HepG2 (cell line): ENCODE results near the gene ATP8A2. TPM values are rescaled to one million over a fixed set of nuclear protein-coding genes. Genes with fewer than 3 reads are reported as not detected.

ENCODE experiments used
- ATAC-seq: fragments of 200-7000 bp; cut with Tn5 transposase; 3 replicates; pipeline ENCODE4 v1.9.1; 2020; ENCODE audit warnings: mild to moderate bottlenecking, moderate library complexity
- BruUV-seq: library from RNA; stranded (reverse); fragments of 400-500 nt; replicated peaks from 2 replicates; lab custom pipeline; 2021; lab: Mats Ljungman, UMichigan
- CTCF ChIA-PET: fragments of 300-600 bp; formaldehyde crosslinking; extraction: SDS; loops from one replicate; lab custom pipeline; 2021; ENCODE audit warnings: low total read pairs, inconsistent platforms, low intra/inter-chr PET ratio; lab: Yijun Ruan, JAX
- POLR2A ChIA-PET: fragments of 350-600 bp; sonication (Branson Sonifier 250); formaldehyde crosslinking; loops from one replicate; lab custom pipeline; 2020; ENCODE audit warnings: antibody characterized with exemption, inconsistent platforms; lab: Yijun Ruan, JAX
- DNase-seq: peaks from one replicate; pipeline ENCODE4 v3.0.0-alpha.2; 2015; ENCODE audit warnings: low spot score
- FAIRE-seq: peaks from 3 replicates; lab custom pipeline; 2011; peaks lifted over from hg19 to GRCh38; lab: Jason Lieb, UNC
- H2AFZ ChIP-seq: one replicate; pipeline ENCODE4 v1.6.1; 2011; ENCODE audit warnings: low read length, inconsistent platforms
- H3K27ac ChIP-seq: fragments of 300-600 bp; 3 replicates; pipeline ENCODE4 v1.8.0; 2011; ENCODE audit warnings: mixed run types, mild to moderate bottlenecking, mixed read lengths, low read length, inconsistent platforms; ENCODE audit not compliant: insufficient read depth; ENCODE audit errors: extremely low read length
- H3K27me3 ChIP-seq, 2 experiments: fragments of 200-600 bp in 1 of 2; 2 replicates in 1 of 2; 3 replicates in 1 of 2; pipeline versions ENCODE4 v1.6.0 to v1.8.0; 2011; ENCODE audit warnings: low read length in 2 of 2, mild to moderate bottlenecking in 2 of 2, moderate library complexity in 2 of 2, inconsistent platforms in 1 of 2; ENCODE audit not compliant: insufficient read depth in 2 of 2, control insufficient read depth in 1 of 2
- H3K36me3 ChIP-seq, 2 experiments: fragments of 200-600 bp in 1 of 2; replicated peaks in 1 of 2; 2 replicates in 1 of 2; 3 replicates in 1 of 2; pipeline versions ENCODE4 v1.5.1 to v1.8.0; 2011; ENCODE audit warnings: low read length in 2 of 2, inconsistent platforms in 1 of 2; ENCODE audit not compliant: insufficient read depth in 2 of 2, control insufficient read depth in 1 of 2
- H3K4me1 ChIP-seq: 2 replicates; pipeline ENCODE4 v1.5.1; 2012; ENCODE audit warnings: low read length, inconsistent platforms; ENCODE audit not compliant: insufficient read depth
- H3K4me2 ChIP-seq: 2 replicates; pipeline ENCODE4 v1.6.0; 2011; ENCODE audit warnings: low read depth, low read length, inconsistent platforms
- H3K4me3 ChIP-seq, 3 experiments: fragments of 200-600 bp in 1 of 3; sonication (generic), shearing (Covaris generic) in 1 of 3; replicated peaks in 1 of 3; 2 replicates each; pipeline ENCODE4 v1.5.1; 2011 to 2016; ENCODE audit warnings: low read length in 3 of 3, inconsistent platforms in 2 of 3, low read depth in 2 of 3, mild to moderate bottlenecking in 2 of 3, control low read depth in 1 of 3, mixed read lengths in 1 of 3; ENCODE audit not compliant: insufficient read depth in 1 of 3
- H3K79me2 ChIP-seq: one replicate; pipeline ENCODE4 v1.6.1; 2011; ENCODE audit warnings: low read length, inconsistent platforms; ENCODE audit not compliant: insufficient read depth
- H3K9ac ChIP-seq: 2 replicates; pipeline ENCODE4 v1.6.0; 2011; ENCODE audit warnings: mild to moderate bottlenecking, low read depth, low read length, inconsistent platforms; ENCODE audit not compliant: insufficient read depth
- H3K9me3 ChIP-seq: 2 replicates; pipeline ENCODE4 v1.5.1; 2012; ENCODE audit warnings: mild to moderate bottlenecking, low read length
- H4K20me1 ChIP-seq: 2 replicates; pipeline ENCODE4 v1.6.0; 2011; ENCODE audit warnings: inconsistent platforms, mild to moderate bottlenecking, low read length, moderate library complexity; ENCODE audit not compliant: insufficient read depth
- CREB1 ChIP-seq, 2 experiments: fragments of 450-650 bp in 1 of 2; IDR thresholded peaks; 2 replicates each; pipeline ENCODE4 v1.6.1; 2016 to 2017; ENCODE audit warnings: control low read depth in 1 of 2, mild to moderate bottlenecking in 1 of 2, missing compliant biosample characterization in 1 of 2, missing genetic modification characterization in 1 of 2
- MAFK ChIP-seq, 2 experiments: IDR thresholded peaks in 1 of 2; conservative IDR thresholded peaks in 1 of 2; 2 replicates each; pipeline ENCODE4 v1.6.1; 2011; ENCODE audit warnings: improper control_type of control experiment in 2 of 2, low read length in 2 of 2
- POGK ChIP-seq: sonication (generic); formaldehyde crosslinking; conservative IDR thresholded peaks from 2 replicates; pipeline ENCODE4 v1.8.0; 2022; ENCODE audit warnings: mild to moderate bottlenecking, moderate library complexity, missing genetic modification reagents
- ZNF576 ChIP-seq: sonication (generic); formaldehyde crosslinking; IDR thresholded peaks from 2 replicates; pipeline ENCODE4 v1.4.0; 2020; ENCODE audit warnings: mild to moderate bottlenecking, missing genetic modification reagents
- ZNF772 ChIP-seq: sonication (generic); formaldehyde crosslinking; IDR thresholded peaks from 2 replicates; pipeline ENCODE4 v1.5.0; 2020; ENCODE audit warnings: mild to moderate bottlenecking, missing genetic modification reagents
- WGBS: methylation state at CpG from one replicate; pipeline ENCODE4 v1.1.6; 2017; ENCODE audit warnings: low lambda C conversion rate; 5-methylcytosine and 5-hydroxymethylcytosine counted together
- in situ Hi-C: cut with HindIII; loops from 2 replicates; pipeline ENCODE4 v1.10.0; 2017; ENCODE audit warnings: low pct_unique_long_range_greater_than_20kb; ENCODE audit not compliant: extremely low pct_ligation_motif_present
- intact Hi-C: fragments of 100-400 bp; cut with micrococcal nuclease; formaldehyde crosslinking; loops from one replicate; pipeline ENCODE4 v1.10.0; 2022; ENCODE audit not compliant: unreplicated experiment
- polyA plus RNA-seq, 8 experiments: library from polyadenylated mRNA; depleted of rRNA in 3 of 8; stranded (reverse) in 7 of 8; unstranded in 1 of 8; fragments of >200 nt; fragmentation: Illumina TruSeq in 4 of 8; extraction: Trizol in 4 of 8; gene quantifications; 2 replicates each; pipeline versions ENCODE4 v1.2.1 to v1.2.3, GENCODE V29; 2011 to 2016; ENCODE audit warnings: low read depth in 4 of 8, missing spikeins in 1 of 8, mixed read lengths in 1 of 8; ENCODE audit not compliant: insufficient read depth in 1 of 8
- total RNA-seq, 5 experiments: library from RNA; depleted of rRNA; stranded (reverse); fragments of >200 nt; fragmentation: Illumina TruSeq; extraction: Trizol; gene quantifications; 2 replicates each; pipeline ENCODE4 v1.2.3, GENCODE V29; 2016; ENCODE audit warnings: low read depth in 1 of 5
- TF ChIP-seq, protein P1 (sequence below): sonication (generic); formaldehyde crosslinking; IDR thresholded peaks from 2 replicates; pipeline ENCODE4 v1.8.1; 2022; ENCODE audit warnings: low read depth, mild to moderate bottlenecking, missing genetic modification reagents

The ATP8A2 gene
- total and polyA plus RNA-seq, 2 of the 13 experiments (the other 11 are each of a cell fraction or from before 2014, with no cell fraction given): 0.09 TPM; not detected in 1

GRCh38 chr13:25865391-25865790, 493.6 kb downstream of the ATP8A2 start:
- 11% methylated on average over 2 of the region's 2 CpGs for WGBS
- BruUV-seq: no TSS peak

More at GRCh38 chr13:25865391-25865790, 493.6 kb downstream of the ATP8A2 start:
- Histone ChIP-seq H3K36me3 (no peaks in the 10 kb centered on the region), H2AFZ (no peak overlapping the region), H4K20me1 (no peaks in the 10 kb centered on the region), H3K4me2 (no peak overlapping the region), H3K9ac (no peak overlapping the region), H3K4me3 (no peak overlapping the region), H3K79me2 (no peaks in the 10 kb centered on the region), H3K27me3 (peaks cover 0 to 6% of the 10 kb centered on the region in 2 experiments; a peak in 2 of 5 replicates), H3K4me1 (no peaks in the 10 kb centered on the region), H3K9me3 (no peaks in the 10 kb centered on the region), H3K27ac (no peak overlapping the region)
- ATAC-seq: no peak
- in situ Hi-C loops (no loop called here), intact Hi-C loops (no loop called here)
- no peak for TF ChIP-seq CREB1 (IDR thresholded peaks at IDR 0.05)
- no peak for TF ChIP-seq CREB1 (CRISPR knock-in tag; IDR thresholded peaks at IDR 0.05)
- TF ChIP-seq ZNF576 (CRISPR knock-in tag): no peak
- TF ChIP-seq, protein P1, sequence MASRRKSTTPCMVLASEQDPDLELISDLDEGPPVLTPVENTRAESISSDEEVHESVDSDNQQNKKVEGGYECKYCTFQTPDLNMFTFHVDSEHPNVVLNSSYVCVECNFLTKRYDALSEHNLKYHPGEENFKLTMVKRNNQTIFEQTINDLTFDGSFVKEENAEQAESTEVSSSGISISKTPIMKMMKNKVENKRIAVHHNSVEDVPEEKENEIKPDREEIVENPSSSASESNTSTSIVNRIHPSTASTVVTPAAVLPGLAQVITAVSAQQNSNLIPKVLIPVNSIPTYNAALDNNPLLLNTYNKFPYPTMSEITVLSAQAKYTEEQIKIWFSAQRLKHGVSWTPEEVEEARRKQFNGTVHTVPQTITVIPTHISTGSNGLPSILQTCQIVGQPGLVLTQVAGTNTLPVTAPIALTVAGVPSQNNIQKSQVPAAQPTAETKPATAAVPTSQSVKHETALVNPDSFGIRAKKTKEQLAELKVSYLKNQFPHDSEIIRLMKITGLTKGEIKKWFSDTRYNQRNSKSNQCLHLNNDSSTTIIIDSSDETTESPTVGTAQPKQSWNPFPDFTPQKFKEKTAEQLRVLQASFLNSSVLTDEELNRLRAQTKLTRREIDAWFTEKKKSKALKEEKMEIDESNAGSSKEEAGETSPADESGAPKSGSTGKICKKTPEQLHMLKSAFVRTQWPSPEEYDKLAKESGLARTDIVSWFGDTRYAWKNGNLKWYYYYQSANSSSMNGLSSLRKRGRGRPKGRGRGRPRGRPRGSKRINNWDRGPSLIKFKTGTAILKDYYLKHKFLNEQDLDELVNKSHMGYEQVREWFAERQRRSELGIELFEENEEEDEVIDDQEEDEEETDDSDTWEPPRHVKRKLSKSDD (CRISPR knock-in tag): no peak
- TF ChIP-seq ZNF772 (CRISPR knock-in tag): no peak
- TF ChIP-seq POGK (CRISPR knock-in tag): no peak
- no peak for TF ChIP-seq MAFK (conservative IDR thresholded peaks at IDR 0.05 in 1 of 2, IDR thresholded peaks at IDR 0.05 in 1 of 2; ENCODE audit: low read length in 2 of 2)
- ChIA-PET POLR2A (no interaction called here), CTCF (no interaction called here)
- DNase-seq: no peak
- FAIRE-seq: no peak
